IMR-90 (cell line): Measurements from ENCODE around the gene MRPL34. TPM values are rescaled to one million over a fixed set of nuclear protein-coding genes. Genes with fewer than 3 reads are reported as not detected.

ENCODE experiments used
- CEBPB ChIP-seq: IDR thresholded peaks from 2 replicates; pipeline ENCODE4 v1.6.1; 2012; ENCODE audit warnings: low read depth, low read length, improper control_type of control experiment
- NFE2L2 ChIP-seq: fragments of 150-350 bp; IDR thresholded peaks from 2 replicates; pipeline ENCODE4 v1.6.1; 2016; ENCODE audit warnings: low read depth, mild to moderate bottlenecking, low read length
- POLR2A ChIP-seq: IDR thresholded peaks from 2 replicates; pipeline ENCODE4 v1.6.1; 2012; ENCODE audit warnings: mild to moderate bottlenecking, low read depth, low read length
- RFX5 ChIP-seq: IDR thresholded peaks from 2 replicates; pipeline ENCODE4 v1.8.0; 2012; ENCODE audit warnings: low read depth, mild to moderate bottlenecking, low read length, moderate library complexity
- USF2 ChIP-seq: fragments of 150-350 bp; IDR thresholded peaks from 2 replicates; pipeline ENCODE4 v1.6.1; 2017; ENCODE audit warnings: mild to moderate bottlenecking, antibody characterized with exemption, low read length, low read depth
- polyA plus RNA-seq, 3 experiments: library from polyadenylated mRNA; depleted of rRNA; stranded (reverse); fragments of >200 nt; gene quantifications; 2 replicates each; pipeline ENCODE4 v1.2.3, GENCODE V29; 2012; ENCODE audit warnings: low replicate concordance in 1 of 3
- total RNA-seq: library from RNA; depleted of rRNA; stranded (reverse); fragments of >200 nt; gene quantifications from 2 replicates; pipeline ENCODE4 v1.2.3, GENCODE V29; 2012

MRPL34 gene
- total and polyA plus RNA-seq, 2 of the 4 experiments (the other 2 are of a cell fraction): 7.3 to 37.0 TPM

GRCh38 chr19:17281391-17282304 is 24.0 kb upstream of the MRPL34 start, which contains the start of gene ANKLE1 (continued):
- no peak for TF ChIP-seq NFE2L2
- TF ChIP-seq RFX5: no peak
- no peak for TF ChIP-seq USF2
- no peak for TF ChIP-seq POLR2A
- TF ChIP-seq CEBPB: no peak
